NCI-H128 (cell line): ENCODE results near the gene PSTPIP1.

ENCODE experiments used
- DNase-seq: peaks from one replicate; lab custom pipeline; 2025; ENCODE audit not compliant: unreplicated experiment; lab: John Stamatoyannopoulos, UW

PSTPIP1 gene

GRCh38 chr15:76978522-76979330 lies 16.2 kb upstream of the PSTPIP1 start:
- no peak for DNase-seq

- no peak for DNase-seq
Measured at GRCh38 chr15:76979331-76979925, 15.5 kb upstream of the PSTPIP1 start.

GRCh38 chr15:76979996-76980520 lies 14.9 kb upstream of the PSTPIP1 start:
- no peak for DNase-seq

- no peak for DNase-seq
Measured at GRCh38 chr15:76982356-76982755, 12.6 kb upstream of the PSTPIP1 start.

- no peak for DNase-seq
Measured at GRCh38 chr15:76982756-76983155, 12.2 kb upstream of the PSTPIP1 start.

GRCh38 chr15:76983590-76984375 lies 11.1 kb upstream of the PSTPIP1 start:
- no peak for DNase-seq

GRCh38 chr15:76986743-76987142 lies 8.2 kb upstream of the PSTPIP1 start:
- DNase-seq, result no peak

- no peak for DNase-seq
Measured at GRCh38 chr15:76987276-76987675, 7.7 kb upstream of the PSTPIP1 start.

- DNase-seq, result no peak
Measured at GRCh38 chr15:76987896-76988860, 6.7 kb upstream of the PSTPIP1 start.

- DNase-seq, result no peak
Measured at GRCh38 chr15:76988867-76989780, 5.8 kb upstream of the PSTPIP1 start.

GRCh38 chr15:76991048-76991447 lies 3.9 kb upstream of the PSTPIP1 start:
- DNase-seq, result no peak

- no peak for DNase-seq
Measured at GRCh38 chr15:76991741-76992645, 2.9 kb upstream of the PSTPIP1 start.

- DNase-seq, result no peak
Measured at GRCh38 chr15:76993114-76993725, 1.7 kb upstream of the PSTPIP1 start.

GRCh38 chr15:76994001-76994400 lies 925 bp upstream of the PSTPIP1 start:
- DNase-seq, result no peak

- no peak for DNase-seq
Measured at GRCh38 chr15:76994496-76994895, 430 bp upstream of the PSTPIP1 start.

- no peak for DNase-seq
Measured at GRCh38 chr15:76996076-76996525, 1.2 kb downstream of the PSTPIP1 start.

- no peak for DNase-seq
Measured at GRCh38 chr15:76996526-76997401, 1.8 kb downstream of the PSTPIP1 start.
